ENCODE data around the gene ST13. TPM values are rescaled to one million over a fixed set of nuclear protein-coding genes. Genes with fewer than 3 reads are reported as not detected.

Gene ST13
- total and polyA plus RNA-seq, 9 of the 15 experiments (the other 6 are each of a cell fraction or from before 2014, with no cell fraction given) = 53.6 to 311 (median 195) TPM

GRCh38 chr22:40856513-40857308 lies at the start of gene ST13, which contains the start of gene XPNPEP3 (continued):
- TF ChIP-seq SMARCA5 (IDR thresholded peaks at IDR 0.05) = no peak
- TF ChIP-seq TSC22D4 (tag; IDR thresholded peaks at IDR 0.05) = no peak
- no peak for TF ChIP-seq ZNF121 (CRISPR knock-in tag; conservative IDR thresholded peaks at IDR 0.05)
- no peak for TF ChIP-seq ZNF324 (CRISPR knock-in tag; IDR thresholded peaks at IDR 0.05)
- TF ChIP-seq, protein P1, sequence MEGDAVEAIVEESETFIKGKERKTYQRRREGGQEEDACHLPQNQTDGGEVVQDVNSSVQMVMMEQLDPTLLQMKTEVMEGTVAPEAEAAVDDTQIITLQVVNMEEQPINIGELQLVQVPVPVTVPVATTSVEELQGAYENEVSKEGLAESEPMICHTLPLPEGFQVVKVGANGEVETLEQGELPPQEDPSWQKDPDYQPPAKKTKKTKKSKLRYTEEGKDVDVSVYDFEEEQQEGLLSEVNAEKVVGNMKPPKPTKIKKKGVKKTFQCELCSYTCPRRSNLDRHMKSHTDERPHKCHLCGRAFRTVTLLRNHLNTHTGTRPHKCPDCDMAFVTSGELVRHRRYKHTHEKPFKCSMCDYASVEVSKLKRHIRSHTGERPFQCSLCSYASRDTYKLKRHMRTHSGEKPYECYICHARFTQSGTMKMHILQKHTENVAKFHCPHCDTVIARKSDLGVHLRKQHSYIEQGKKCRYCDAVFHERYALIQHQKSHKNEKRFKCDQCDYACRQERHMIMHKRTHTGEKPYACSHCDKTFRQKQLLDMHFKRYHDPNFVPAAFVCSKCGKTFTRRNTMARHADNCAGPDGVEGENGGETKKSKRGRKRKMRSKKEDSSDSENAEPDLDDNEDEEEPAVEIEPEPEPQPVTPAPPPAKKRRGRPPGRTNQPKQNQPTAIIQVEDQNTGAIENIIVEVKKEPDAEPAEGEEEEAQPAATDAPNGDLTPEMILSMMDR (IDR thresholded peaks at IDR 0.05 in 2 of 3, conservative IDR thresholded peaks at IDR 0.05 in 1 of 3; ENCODE audit: insufficient read depth in 2 of 3, low read depth in 1 of 3, low read length in 3 of 3) = 0 out of 6 replicates have a peak, but pooled peaks of 2 of the 3 experiments have one; percentile 13 to 21
- TF ChIP-seq JUND (IDR thresholded peaks at IDR 0.05; ENCODE audit: borderline replicate concordance, low read depth, low read length) = peak; percentile 45
- peak; percentile 40; the same call in 1 of the 3 replicates for TF ChIP-seq JUND (tag; IDR thresholded peaks at IDR 0.05; ENCODE audit: borderline replicate concordance, low read depth, low read length)
- no peak for TF ChIP-seq IRF2 (CRISPR knock-in tag; IDR thresholded peaks at IDR 0.05)
- TF ChIP-seq ZNF184 (CRISPR knock-in tag; IDR thresholded peaks at IDR 0.05) = no peak
- TF ChIP-seq CXXC5 (CRISPR knock-in tag; IDR thresholded peaks at IDR 0.05) = peak; percentile 76
- TF ChIP-seq BHLHE40 (IDR thresholded peaks at IDR 0.05; ENCODE audit: low read length) = peak; percentile 94
- TF ChIP-seq ESRRA (IDR thresholded peaks at IDR 0.05; ENCODE audit: borderline replicate concordance, low read depth) = no peak; the same call in 1 of the 2 replicates
- TF ChIP-seq ARNT (IDR thresholded peaks at IDR 0.05) = no peak
- TF ChIP-seq RFX1 (IDR thresholded peaks at IDR 0.05) = peak; percentile 84
- no peak; the same call in 1 of the 2 replicates for TF ChIP-seq ETV5 (CRISPR knock-in tag; IDR thresholded peaks at IDR 0.05; ENCODE audit: low read depth)
- no peak for TF ChIP-seq NR4A1 (CRISPR knock-in tag; IDR thresholded peaks at IDR 0.05)
- TF ChIP-seq NR4A1 (tag; IDR thresholded peaks at IDR 0.05) = no peak
- TF ChIP-seq RBBP5 (IDR thresholded peaks at IDR 0.05; ENCODE audit: borderline replicate concordance, insufficient read depth, low read length, poor library complexity, severe bottlenecking) = peak; percentile 79
- no peak for TF ChIP-seq HSF4 (CRISPR knock-in tag; IDR thresholded peaks at IDR 0.05; ENCODE audit: borderline replicate concordance)
- no peak for TF ChIP-seq THAP7 (CRISPR knock-in tag; IDR thresholded peaks at IDR 0.05)
- TF ChIP-seq ZC3H4 (CRISPR knock-in tag; IDR thresholded peaks at IDR 0.05; ENCODE audit: borderline replicate concordance) = no peak
- TF ChIP-seq ZNF584 (CRISPR knock-in tag; IDR thresholded peaks at IDR 0.05; ENCODE audit: low read depth) = no peak
- peak; percentile 17; the same call in 1 of the 2 replicates for TF ChIP-seq EP300 (IDR thresholded peaks at IDR 0.05; ENCODE audit: low read length)
- TF ChIP-seq NFE2L1 (tag; IDR thresholded peaks at IDR 0.05; ENCODE audit: borderline replicate concordance, low read depth) = no peak
- no peak for TF ChIP-seq DMBX1 (CRISPR knock-in tag; IDR thresholded peaks at IDR 0.05; ENCODE audit: borderline replicate concordance)
- no peak for TF ChIP-seq ZEB2 (IDR thresholded peaks at IDR 0.05)
- TF ChIP-seq ILK (tag; IDR thresholded peaks at IDR 0.05; ENCODE audit: borderline replicate concordance, low read depth) = no peak

All from K562 (cell line).